ENCODE results near the gene C11orf98. TPM values are rescaled to one million over a fixed set of nuclear protein-coding genes. Genes with fewer than 3 reads are reported as not detected.
A peak's percentile ranks its signal among the peaks of the same experiment; 100 is the strongest.
"Not testable (repeated sequence)": the region's sequence is repeated elsewhere in the genome, so short reads cannot be mapped to it uniquely, and the experiment has no call there.

The C11orf98 gene
- total RNA-seq, 1 experiment from 2014 or later = 83.6 TPM

- H3K36me3 ChIP-seq (ENCODE audit: insufficient read depth, low read length) = peaks cover 24% of the 10 kb centered on the region
- not testable (repeated sequence) for H3K4me1 ChIP-seq (ENCODE audit: low read length)
These were observed 28.6 kb upstream of the C11orf98 start for GRCh38 chr11:62693624-62694023.

GRCh38 chr11:62689421-62690183, 24.6 kb upstream of the C11orf98 start, which contains the start of gene LRRN4CL:
Gene LRRN4CL, minus strand, starts transcription at chr11:62689530. Its CDS starts 1,022 bp downstream, at chr11:62688508.
- Histone ChIP-seq H3K9me3 (ENCODE audit: low read length) (no peaks in the 10 kb centered on the region), H3K4me2 (ENCODE audit: low read depth, low read length, poor library complexity, severe bottlenecking) (no peak within 1 kb of the TSS), H3K9ac (ENCODE audit: low read length) (no peak within 1 kb of the TSS), H3K4me3 (ENCODE audit: low read length) (no peak within 1 kb of the TSS), H3K79me2 (ENCODE audit: low read length) (no peaks in the 10 kb centered on the region), H3K9me2 (replicated peaks; ENCODE audit: insufficient read depth, low read length) (no peaks in the 10 kb centered on the region), H3K27ac (ENCODE audit: low read length) (no peak within 1 kb of the TSS), H3K4me1 (ENCODE audit: low read length) (no peaks in the 10 kb centered on the region), H3K36me3 (ENCODE audit: insufficient read depth, low read length) (peaks cover 24% of the 10 kb centered on the region), H4K20me1 (ENCODE audit: insufficient read depth, low read depth, low read length) (no peaks in the 10 kb centered on the region), H2AFZ (ENCODE audit: low read length) (no peak within 1 kb of the TSS), H3K27me3 (ENCODE audit: low read length) (no peaks in the 10 kb centered on the region)
- no peak for DNase-seq

More at GRCh38 chr11:62693624-62694023, 28.6 kb upstream of the C11orf98 start:
- not testable (repeated sequence) for DNase-seq; H4K20me1 ChIP-seq (ENCODE audit: insufficient read depth, low read depth, low read length); H3K27me3 ChIP-seq (ENCODE audit: low read length); H3K9me3 ChIP-seq (ENCODE audit: low read length); H3K9ac ChIP-seq (ENCODE audit: low read length); H2AFZ ChIP-seq (ENCODE audit: low read length); H3K4me2 ChIP-seq (ENCODE audit: low read depth, low read length, poor library complexity, severe bottlenecking); H3K27ac ChIP-seq (ENCODE audit: low read length); H3K9me2 ChIP-seq (replicated peaks; ENCODE audit: insufficient read depth, low read length); H3K79me2 ChIP-seq (ENCODE audit: low read length); H3K4me3 ChIP-seq (ENCODE audit: low read length)

- Histone ChIP-seq H3K27me3 (ENCODE audit: low read length) (no peaks in the 10 kb centered on the region), H3K4me2 (ENCODE audit: low read depth, low read length, poor library complexity, severe bottlenecking) (no peak overlapping the region), H3K36me3 (ENCODE audit: insufficient read depth, low read length) (peaks cover 18% of the 10 kb centered on the region; the same call in 1 of the 2 replicates), H3K79me2 (ENCODE audit: low read length) (no peaks in the 10 kb centered on the region), H3K27ac (ENCODE audit: low read length) (no peak overlapping the region), H3K9ac (ENCODE audit: low read length) (no peak overlapping the region), H3K4me1 (ENCODE audit: low read length) (no peaks in the 10 kb centered on the region), H2AFZ (ENCODE audit: low read length) (no peak overlapping the region), H3K9me2 (replicated peaks; ENCODE audit: insufficient read depth, low read length) (no peaks in the 10 kb centered on the region), H4K20me1 (ENCODE audit: insufficient read depth, low read depth, low read length) (no peaks in the 10 kb centered on the region), H3K9me3 (ENCODE audit: low read length) (no peaks in the 10 kb centered on the region), H3K4me3 (ENCODE audit: low read length) (no peak overlapping the region)
- DNase-seq = no peak
These were observed 23.5 kb upstream of the C11orf98 start for GRCh38 chr11:62688491-62688890.

- H3K27ac ChIP-seq (ENCODE audit: low read length) = no peak overlapping the region
- peaks cover 15% of the 10 kb centered on the region; the same call in 1 of the 2 replicates for H3K36me3 ChIP-seq (ENCODE audit: insufficient read depth, low read length)
- no peak overlapping the region for H3K9ac ChIP-seq (ENCODE audit: low read length)
- H2AFZ ChIP-seq (ENCODE audit: low read length) = no peak overlapping the region
- no peaks in the 10 kb centered on the region for H3K9me3 ChIP-seq (ENCODE audit: low read length)
- no peaks in the 10 kb centered on the region for H3K4me1 ChIP-seq (ENCODE audit: low read length)
- H4K20me1 ChIP-seq (ENCODE audit: insufficient read depth, low read depth, low read length) = no peaks in the 10 kb centered on the region
- no peak overlapping the region for H3K4me2 ChIP-seq (ENCODE audit: low read depth, low read length, poor library complexity, severe bottlenecking)
- no peaks in the 10 kb centered on the region for H3K79me2 ChIP-seq (ENCODE audit: low read length)
- H3K4me3 ChIP-seq (ENCODE audit: low read length) = no peak overlapping the region
- H3K9me2 ChIP-seq (replicated peaks; ENCODE audit: insufficient read depth, low read length) = no peaks in the 10 kb centered on the region
- H3K27me3 ChIP-seq (ENCODE audit: low read length) = no peaks in the 10 kb centered on the region
- DNase-seq = no peak
These were observed 22.7 kb upstream of the C11orf98 start for GRCh38 chr11:62687508-62688396.

- H3K27me3 ChIP-seq (ENCODE audit: low read length) = no peaks in the 10 kb centered on the region
- H3K36me3 ChIP-seq (ENCODE audit: insufficient read depth, low read length) = no peaks in the 10 kb centered on the region; the same call in 1 of the 2 replicates
- no peak overlapping the region for H2AFZ ChIP-seq (ENCODE audit: low read length)
- no peak overlapping the region for H3K4me3 ChIP-seq (ENCODE audit: low read length)
- H3K9ac ChIP-seq (ENCODE audit: low read length) = no peak overlapping the region
- H4K20me1 ChIP-seq (ENCODE audit: insufficient read depth, low read depth, low read length) = no peaks in the 10 kb centered on the region; the same call in 1 of the 2 replicates
- peaks cover 21% of the 10 kb centered on the region for H3K4me1 ChIP-seq (ENCODE audit: low read length)
- H3K9me3 ChIP-seq (ENCODE audit: low read length) = no peaks in the 10 kb centered on the region
- H3K9me2 ChIP-seq (replicated peaks; ENCODE audit: insufficient read depth, low read length) = no peaks in the 10 kb centered on the region
- DNase-seq = no peak
- H3K4me2 ChIP-seq (ENCODE audit: low read depth, low read length, poor library complexity, severe bottlenecking) = no peak overlapping the region
- H3K27ac ChIP-seq (ENCODE audit: low read length) = no peak overlapping the region
- H3K79me2 ChIP-seq (ENCODE audit: low read length) = peaks cover 18% of the 10 kb centered on the region
These were observed 17.5 kb upstream of the C11orf98 start for GRCh38 chr11:62682518-62682917.

GRCh38 chr11:62680825-62681240, 15.8 kb upstream of the C11orf98 start:
- peak; percentile 92 for DNase-seq
- H3K4me2 ChIP-seq (ENCODE audit: low read depth, low read length, poor library complexity, severe bottlenecking) = peak overlapping the region; percentile 54
- peaks cover 5% of the 10 kb centered on the region; the same call in 1 of the 2 replicates for H3K36me3 ChIP-seq (ENCODE audit: insufficient read depth, low read length)
- H3K4me3 ChIP-seq (ENCODE audit: low read length) = peak overlapping the region; percentile 32; the same call in 1 of the 2 replicates
- H3K4me1 ChIP-seq (ENCODE audit: low read length) = peaks cover 31% of the 10 kb centered on the region
- no peaks in the 10 kb centered on the region for H3K9me2 ChIP-seq (replicated peaks; ENCODE audit: insufficient read depth, low read length)
- peaks cover 30% of the 10 kb centered on the region for H3K79me2 ChIP-seq (ENCODE audit: low read length)
- H3K27me3 ChIP-seq (ENCODE audit: low read length) = no peaks in the 10 kb centered on the region
- H3K9me3 ChIP-seq (ENCODE audit: low read length) = no peaks in the 10 kb centered on the region
- peak overlapping the region; percentile 70 for H3K27ac ChIP-seq (ENCODE audit: low read length)
- H2AFZ ChIP-seq (ENCODE audit: low read length) = peak overlapping the region; percentile 78
- peak overlapping the region; percentile 58 for H3K9ac ChIP-seq (ENCODE audit: low read length)
- no peaks in the 10 kb centered on the region; the same call in 1 of the 2 replicates for H4K20me1 ChIP-seq (ENCODE audit: insufficient read depth, low read depth, low read length)

- Histone ChIP-seq H3K27ac (ENCODE audit: low read length) (peak within 1 kb of the TSS; percentile 73), H3K9me2 (replicated peaks; ENCODE audit: insufficient read depth, low read length) (no peaks in the 10 kb centered on the region), H3K27me3 (ENCODE audit: low read length) (no peaks in the 10 kb centered on the region), H2AFZ (ENCODE audit: low read length) (peak within 1 kb of the TSS; percentile 77), H3K4me2 (ENCODE audit: low read depth, low read length, poor library complexity, severe bottlenecking) (peak within 1 kb of the TSS; percentile 100), H3K9me3 (ENCODE audit: low read length) (no peaks in the 10 kb centered on the region), H3K79me2 (ENCODE audit: low read length) (peaks cover 34% of the 10 kb centered on the region), H3K4me1 (ENCODE audit: low read length) (peaks cover 31% of the 10 kb centered on the region), H4K20me1 (ENCODE audit: insufficient read depth, low read depth, low read length) (no peaks in the 10 kb centered on the region; the same call in 1 of the 2 replicates), H3K36me3 (ENCODE audit: insufficient read depth, low read length) (peaks cover 9% of the 10 kb centered on the region; the same call in 1 of the 2 replicates), H3K4me3 (ENCODE audit: low read length) (peak within 1 kb of the TSS; percentile 98), H3K9ac (ENCODE audit: low read length) (peak within 1 kb of the TSS; percentile 97)
- DNase-seq = peak; percentile 96
These were observed 14.0 kb upstream of the C11orf98 start, which contains the start of gene UBXN1 for GRCh38 chr11:62678770-62679696. Gene UBXN1, minus strand, starts transcription at chr11:62679073. Its CDS starts 150 bp downstream, at chr11:62678923.

Measured in Karpas-422 (cell line).